ENCODE data around the gene FGB.

FGB gene

GRCh38 chr4:154562697-154563254 is at the start of gene FGB:
TSS of gene FGB (plus strand) at chr4:154563011. CDS start at chr4:154563019, 8 bp downstream.
- DNase-seq (ENCODE audit: low read depth in 2 of 2): no peak

GRCh38 chr4:154516318-154517029 is 46.3 kb upstream of the FGB start:
- DNase-seq (ENCODE audit: low read depth in 2 of 2): no peak

DNA sequence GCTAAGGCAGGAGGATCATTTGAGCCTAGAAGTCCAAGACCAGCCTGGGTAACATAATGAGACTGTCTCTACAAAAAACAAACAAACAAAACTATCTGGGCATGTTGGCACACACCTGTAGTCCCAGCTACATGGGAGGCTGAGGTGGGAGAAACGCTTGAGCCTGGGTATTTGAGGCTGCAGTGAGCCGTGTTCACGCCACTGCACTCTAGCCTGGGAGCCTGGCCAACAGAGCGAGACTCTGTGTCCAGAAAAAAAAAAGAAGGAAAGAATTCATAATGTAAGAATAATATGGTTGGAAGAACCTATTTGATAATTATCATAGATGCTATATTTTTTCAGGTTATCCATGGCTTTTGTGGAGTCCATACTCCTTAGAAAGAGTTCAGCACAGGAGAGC is 45.2 kb upstream of the FGB start:
- DNase-seq (ENCODE audit: low read depth in 2 of 2): no peak

DNA sequence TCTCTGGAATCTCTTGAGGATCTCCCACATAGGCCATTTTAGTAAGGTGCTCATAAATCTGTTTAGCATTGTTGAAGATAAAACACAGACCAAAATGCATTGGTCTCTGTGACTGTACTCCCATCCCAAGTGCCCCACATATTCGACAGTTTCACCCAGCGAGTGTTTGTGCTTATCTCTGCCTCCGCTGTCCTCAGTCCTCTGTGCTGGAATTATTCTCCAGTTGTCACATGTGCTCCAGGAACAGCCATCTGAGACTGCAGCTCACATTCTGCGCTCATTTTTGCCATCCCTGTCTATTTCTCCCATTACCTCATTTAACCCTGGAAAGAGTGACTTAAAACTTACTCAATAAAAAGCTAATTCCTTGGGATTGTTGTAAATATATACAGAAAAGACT is 43.6 kb upstream of the FGB start:
- no peak for DNase-seq (ENCODE audit: low read depth in 2 of 2)

- DNase-seq (ENCODE audit: low read depth in 2 of 2): no peak
These were observed 41.2 kb upstream of the FGB start for GRCh38 chr4:154521607-154522006.

GRCh38 chr4:154526151-154526550 is 36.7 kb upstream of the FGB start:
- DNase-seq (ENCODE audit: low read depth in 2 of 2): no peak

GRCh38 chr4:154527308-154527707 is 35.5 kb upstream of the FGB start:
- no peak for DNase-seq (ENCODE audit: low read depth in 2 of 2)

DNA sequence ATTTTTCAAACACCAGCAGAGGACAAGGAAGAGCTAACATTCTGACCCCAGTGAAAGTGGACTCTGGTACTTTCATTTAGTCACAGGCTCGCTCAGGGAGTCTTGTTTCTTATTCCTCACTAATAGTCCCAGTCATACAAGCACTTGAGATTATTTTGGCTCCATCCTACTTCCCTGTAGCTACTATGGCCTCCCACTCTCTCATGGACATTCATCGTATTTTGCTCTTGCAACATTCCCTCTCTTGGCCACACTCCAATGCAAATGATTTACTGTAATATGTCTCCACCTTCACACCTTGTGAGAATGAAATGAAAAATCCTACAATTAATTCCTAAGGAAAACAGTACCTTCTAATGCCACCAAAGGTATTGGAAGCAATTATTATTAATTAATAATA is 33.9 kb upstream of the FGB start:
- DNase-seq (ENCODE audit: low read depth in 2 of 2): no peak

DNA sequence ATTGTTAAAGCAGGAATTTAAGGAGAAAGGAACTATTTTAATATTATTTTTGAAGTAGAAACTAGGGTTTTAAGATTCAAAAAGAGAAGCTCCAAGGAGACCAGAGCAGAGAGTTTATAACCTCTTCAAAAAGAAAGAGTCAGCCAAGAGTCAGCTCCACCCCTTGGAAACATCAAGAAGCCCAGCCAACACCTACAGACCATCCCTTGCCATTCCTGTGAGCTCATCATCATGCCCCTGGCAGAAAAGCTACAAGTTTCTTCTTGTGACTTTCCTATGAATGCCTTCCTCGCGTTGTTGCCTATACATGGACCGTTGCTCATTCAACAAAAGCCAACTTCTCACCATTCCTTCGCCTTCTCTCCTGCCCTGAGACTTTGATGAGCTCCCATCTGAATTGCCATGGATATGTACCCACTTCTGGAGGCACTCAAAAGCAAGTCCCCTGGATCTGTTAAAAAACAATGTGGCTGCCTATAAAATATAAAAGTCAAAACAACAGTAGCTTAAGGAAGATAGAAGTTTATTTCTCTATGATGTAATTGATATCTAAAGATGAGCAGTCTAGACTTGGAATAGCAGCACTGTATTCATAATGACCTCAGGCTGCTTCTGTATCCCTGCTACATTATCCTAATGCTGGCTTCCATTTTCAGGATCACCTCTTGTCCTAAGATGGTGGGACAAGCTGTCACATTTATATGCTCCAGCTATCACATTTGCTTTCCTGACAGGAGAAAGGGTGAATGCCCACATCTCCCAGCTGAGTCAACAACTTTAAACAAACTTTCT is 32.9 kb upstream of the FGB start:
- DNase-seq (ENCODE audit: low read depth in 2 of 2): no peak

DNA sequence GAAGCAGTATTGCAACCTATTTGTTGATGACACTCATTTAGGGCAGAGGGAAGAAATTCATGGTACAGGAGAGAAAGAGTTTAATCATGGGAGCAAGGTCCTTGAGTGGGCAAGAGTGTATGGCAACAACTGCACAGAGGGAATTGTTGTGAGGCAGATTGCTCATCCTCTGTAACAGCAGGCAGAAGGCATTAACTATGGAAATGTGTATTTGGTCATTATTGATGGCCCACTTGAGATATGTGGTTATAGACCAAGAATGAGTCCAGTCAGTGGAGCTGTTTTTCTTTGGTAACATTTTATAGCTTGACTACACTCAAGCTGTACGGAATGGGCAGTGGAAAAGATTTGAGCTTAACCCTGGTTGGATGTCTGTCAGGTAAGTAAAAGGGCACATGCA is 28.5 kb upstream of the FGB start:
- DNase-seq (ENCODE audit: low read depth in 2 of 2): no peak

- no peak for DNase-seq (ENCODE audit: low read depth in 2 of 2)
These were observed 20.4 kb upstream of the FGB start for GRCh38 chr4:154542271-154542879.

GRCh38 chr4:154545689-154546088 is 17.1 kb upstream of the FGB start:
- DNase-seq (ENCODE audit: low read depth in 2 of 2): no peak

- peak; percentile 94 for DNase-seq (ENCODE audit: low read depth in 2 of 2)
These were observed 12.7 kb upstream of the FGB start, which contains the start of gene PLRG1 for GRCh38 chr4:154549894-154550790. TSS of gene PLRG1 (minus strand) at chr4:154550400. CDS start at chr4:154550308, 92 bp downstream.

DNA sequence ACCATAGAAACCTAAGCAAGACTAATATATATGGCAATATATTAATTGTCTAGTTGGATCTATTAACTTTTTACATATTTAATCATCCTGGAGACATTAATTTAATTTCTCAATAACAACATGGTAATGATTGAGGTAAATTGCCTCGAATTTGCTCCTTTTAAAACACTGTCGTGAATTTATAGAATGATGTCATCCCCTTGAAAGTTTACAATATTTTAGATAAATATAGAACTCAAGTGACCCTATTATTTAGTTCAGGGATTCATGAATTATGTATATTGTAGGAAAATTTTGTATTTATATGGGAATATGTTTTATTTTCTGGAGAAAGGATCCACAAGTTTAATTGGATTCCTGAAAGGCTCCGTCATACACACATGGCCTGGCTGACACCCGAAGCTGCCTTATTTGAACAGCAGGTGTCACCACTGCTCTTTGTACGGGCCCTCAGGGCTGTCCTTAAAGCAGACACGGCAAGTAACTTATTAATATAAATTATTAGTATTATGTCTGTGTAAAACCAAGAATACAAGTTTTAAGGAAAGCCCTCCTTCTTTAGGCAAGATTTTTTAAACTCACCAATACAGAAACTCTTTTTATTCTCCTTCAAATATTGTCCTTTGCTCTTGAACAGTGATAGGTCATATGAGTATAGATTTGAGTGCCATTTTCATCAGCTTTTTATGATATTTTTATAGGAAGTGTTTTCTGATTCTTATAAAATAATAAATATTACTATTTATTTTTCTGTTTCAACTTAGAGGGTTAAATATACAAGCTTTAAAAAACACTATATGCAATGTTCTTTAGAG is 10.7 kb upstream of the FGB start:
- peak; percentile 39 to 51 for DNase-seq (ENCODE audit: low read depth in 2 of 2)

- no peak for DNase-seq (ENCODE audit: low read depth in 2 of 2)
These were observed 3.7 kb upstream of the FGB start for GRCh38 chr4:154559141-154559493.

- DNase-seq (ENCODE audit: low read depth in 2 of 2): no peak
These were observed 3.1 kb upstream of the FGB start for GRCh38 chr4:154559494-154560418.

DNA sequence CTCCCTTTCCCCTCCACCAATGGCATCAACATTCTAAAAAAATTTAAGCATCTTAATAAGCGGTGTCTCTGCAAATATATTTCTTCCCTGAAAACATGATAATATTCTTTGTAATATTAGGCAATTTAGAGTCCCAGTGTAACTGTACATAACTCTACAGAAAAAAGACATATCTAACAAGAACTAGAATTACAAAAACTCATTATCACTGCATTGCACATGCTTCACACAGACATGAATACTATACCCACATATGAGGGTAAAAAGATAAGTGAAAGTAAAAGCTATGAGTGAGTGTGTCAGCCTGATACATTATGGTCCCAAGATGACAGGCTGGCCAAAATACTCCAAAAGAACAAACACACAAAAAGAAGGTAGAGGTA is 2.4 kb upstream of the FGB start:
- no peak for DNase-seq (ENCODE audit: low read depth in 2 of 2)

DNA sequence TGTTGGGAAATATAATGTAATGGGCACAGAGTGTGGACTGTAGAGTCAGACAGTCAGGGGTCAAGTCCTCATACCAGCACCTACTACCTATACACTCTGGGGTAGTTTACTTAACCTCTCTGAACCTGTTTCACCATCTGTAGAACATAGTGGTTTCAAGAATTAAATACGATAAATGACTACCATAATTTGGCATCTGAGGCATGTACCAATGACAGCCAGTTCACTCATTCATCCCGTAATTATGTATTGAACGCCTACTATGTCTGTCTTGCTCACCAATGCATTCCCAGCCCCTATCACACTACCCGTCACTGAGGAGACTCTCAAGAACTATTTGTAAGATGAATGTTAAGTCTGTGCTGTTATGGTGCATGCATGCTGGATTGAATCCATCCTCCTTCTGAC is 2.0 kb upstream of the FGB start:
- DNase-seq (ENCODE audit: low read depth in 2 of 2): no peak

DNA sequence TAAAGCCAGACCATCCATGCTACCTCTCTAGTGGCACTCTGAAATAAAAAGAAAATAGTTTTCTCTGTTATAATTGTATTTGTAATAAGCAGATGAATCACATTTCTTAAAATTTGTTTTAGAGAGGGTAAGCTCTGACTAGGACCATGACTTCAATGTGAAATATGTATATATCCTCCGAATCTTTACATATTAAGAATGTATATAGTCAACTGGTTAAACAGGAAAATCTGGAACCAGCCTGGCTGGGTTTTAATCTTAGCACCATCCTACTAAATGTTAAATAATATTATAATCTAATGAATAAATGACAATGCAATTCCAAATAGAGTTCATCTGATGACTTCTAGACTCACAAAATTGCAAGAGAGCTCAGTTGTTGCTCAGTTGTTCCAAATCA is 1.5 kb downstream of the FGB start:
- DNase-seq (ENCODE audit: low read depth in 2 of 2): no peak

DNA sequence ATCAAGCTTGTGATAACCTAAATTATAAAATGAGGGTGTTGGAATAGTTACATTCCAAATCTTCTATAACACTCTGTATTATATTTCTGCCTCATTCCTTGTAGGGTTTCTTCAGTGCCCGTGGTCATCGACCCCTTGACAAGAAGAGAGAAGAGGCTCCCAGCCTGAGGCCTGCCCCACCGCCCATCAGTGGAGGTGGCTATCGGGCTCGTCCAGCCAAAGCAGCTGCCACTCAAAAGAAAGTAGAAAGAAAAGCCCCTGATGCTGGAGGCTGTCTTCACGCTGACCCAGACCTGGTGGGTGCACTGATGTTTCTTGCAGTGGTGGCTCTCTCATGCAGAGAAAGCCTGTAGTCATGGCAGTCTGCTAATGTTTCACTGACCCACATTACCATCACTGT is 2.9 kb downstream of the FGB start:
- DNase-seq (ENCODE audit: low read depth in 2 of 2): no peak

All from stimulated activated CD8-positive, alpha-beta memory T cell treated with anti-CD3 and anti-CD28 coated beads, Interleukin-2, amount 100 ng/mL, for 48 hours (primary cell).